Mesothelial cell of epicardium (in vitro differentiated cells): ENCODE measurements around the gene ORM2. TPM values are rescaled to one million over a fixed set of nuclear protein-coding genes. Genes with fewer than 3 reads are reported as not detected.
"Not testable (repeated sequence)": the region's sequence is repeated elsewhere in the genome, so short reads cannot be mapped to it uniquely, and the experiment has no call there.

Source experiments
- DNase-seq, 2 experiments: peaks; one replicate each; pipeline ENCODE4 v3.0.0; 2021; ENCODE audit warnings: low spot score in 2 of 2; ENCODE audit not compliant: unreplicated experiment in 2 of 2
- H3K27ac Mint-ChIP-seq: 2 replicates; pipeline ENCODE4 v1.8.0; 2021; ENCODE audit warnings: mixed read lengths
- H3K27me3 Mint-ChIP-seq: 2 replicates; pipeline ENCODE4 v1.8.0; 2021; ENCODE audit warnings: low read depth, mixed read lengths
- H3K36me3 Mint-ChIP-seq: 2 replicates; pipeline ENCODE4 v1.8.0; 2021; ENCODE audit warnings: mixed read lengths
- H3K4me1 Mint-ChIP-seq: 2 replicates; pipeline ENCODE4 v1.8.0; 2021; ENCODE audit warnings: mixed read lengths
- H3K4me3 Mint-ChIP-seq: 2 replicates; pipeline ENCODE4 v1.8.0; 2021; ENCODE audit warnings: mild to moderate bottlenecking, moderate library complexity, mixed read lengths
- H3K9me3 Mint-ChIP-seq: 2 replicates; pipeline ENCODE4 v1.8.0; 2021; ENCODE audit warnings: mixed read lengths
- CTCF ChIP-seq: fragments of 200-600 bp; sonication (generic); IDR thresholded peaks from one replicate; pipeline ENCODE4 v1.5.0; 2021; ENCODE audit warnings: antibody characterized with exemption; ENCODE audit not compliant: unreplicated experiment
- total RNA-seq: library from RNA; stranded (reverse); gene quantifications from 3 replicates; pipeline ENCODE4 v1.2.1, GENCODE V29; 2021

ORM2 gene
- total RNA-seq, result not detected in 3 replicates

- H3K36me3 Mint-ChIP-seq, H3K4me1 Mint-ChIP-seq, H3K27ac Mint-ChIP-seq, H3K27me3 Mint-ChIP-seq, DNase-seq, H3K9me3 Mint-ChIP-seq, H3K4me3 Mint-ChIP-seq: not testable (repeated sequence)
These were observed at the start of gene ORM2 for GRCh38 chr9:114329625-114330022. ORM2 (plus strand) TSS chr9:114329869; CDS start chr9:114329905, 36 bp downstream.

GRCh38 chr9:114280636-114281472 is 48.8 kb upstream of the ORM2 start:
- TF ChIP-seq CTCF, result no peak
- H3K27ac Mint-ChIP-seq, result peak overlapping the region; percentile 87
- no peaks in the 10 kb centered on the region for H3K9me3 Mint-ChIP-seq
- no peak for DNase-seq
- no peak overlapping the region for H3K4me3 Mint-ChIP-seq
- H3K27me3 Mint-ChIP-seq, result no peaks in the 10 kb centered on the region
- H3K4me1 Mint-ChIP-seq, result peaks cover 22% of the 10 kb centered on the region
- H3K36me3 Mint-ChIP-seq, result peaks cover 35% of the 10 kb centered on the region

GRCh38 chr9:114281473-114282103 is 48.1 kb upstream of the ORM2 start:
- Mint-ChIP-seq H3K27me3 (no peaks in the 10 kb centered on the region), H3K4me1 (peaks cover 22% of the 10 kb centered on the region), H3K4me3 (no peak overlapping the region), H3K36me3 (peaks cover 30% of the 10 kb centered on the region), H3K9me3 (no peaks in the 10 kb centered on the region), H3K27ac (peak overlapping the region; percentile 87)
- DNase-seq, result no peak
- TF ChIP-seq CTCF, result no peak

GRCh38 chr9:114282104-114282485 is 47.6 kb upstream of the ORM2 start:
- DNase-seq, result no peak
- peaks cover 25% of the 10 kb centered on the region for H3K36me3 Mint-ChIP-seq
- no peak overlapping the region for H3K4me3 Mint-ChIP-seq
- TF ChIP-seq CTCF, result no peak
- no peaks in the 10 kb centered on the region for H3K27me3 Mint-ChIP-seq
- H3K27ac Mint-ChIP-seq, result no peak overlapping the region
- no peaks in the 10 kb centered on the region for H3K9me3 Mint-ChIP-seq
- H3K4me1 Mint-ChIP-seq, result peaks cover 22% of the 10 kb centered on the region

- Mint-ChIP-seq H3K9me3 (no peaks in the 10 kb centered on the region), H3K36me3 (peaks cover 21% of the 10 kb centered on the region), H3K4me3 (no peak overlapping the region), H3K27ac (peak overlapping the region; percentile 64), H3K4me1 (peaks cover 22% of the 10 kb centered on the region), H3K27me3 (no peaks in the 10 kb centered on the region)
- DNase-seq, result no peak
- no peak for TF ChIP-seq CTCF
These were observed 47.2 kb upstream of the ORM2 start for GRCh38 chr9:114282507-114282906.

GRCh38 chr9:114282926-114283325 is 46.7 kb upstream of the ORM2 start:
- DNase-seq, result no peak
- Mint-ChIP-seq H3K4me3 (no peak overlapping the region), H3K27ac (peak overlapping the region; percentile 64), H3K9me3 (no peaks in the 10 kb centered on the region), H3K36me3 (peaks cover 21% of the 10 kb centered on the region), H3K27me3 (no peaks in the 10 kb centered on the region), H3K4me1 (peaks cover 26% of the 10 kb centered on the region)
- no peak for TF ChIP-seq CTCF
